Vagina (tissue), 2 donors: ENCODE data around the gene NLRP7. TPM values are rescaled to one million over a fixed set of nuclear protein-coding genes. Genes with fewer than 3 reads are reported as not detected.

Experiments used
- DNase-seq, 2 donors: peaks; one replicate each; pipeline ENCODE4 v3.0.0-alpha.2; 2017; ENCODE audit errors: extremely low spot score in 2 of 2
- H3K27ac ChIP-seq: fragments of 200-600 bp; sonication (generic); one replicate; pipeline ENCODE4 v1.5.1; 2019
- H3K27me3 ChIP-seq: fragments of 200-600 bp; sonication (generic); one replicate; pipeline ENCODE4 v1.5.1; 2019
- H3K36me3 ChIP-seq, 2 donors: fragments of 200-600 bp; sonication (generic); one replicate each; pipeline ENCODE4 v1.5.1; 2017 to 2019
- H3K4me1 ChIP-seq: fragments of 200-600 bp; sonication (generic); one replicate; pipeline ENCODE4 v1.5.1; 2019
- H3K4me3 ChIP-seq, 2 donors: fragments of 200-600 bp; sonication (generic); 1 replicate in 1 of 2; 2 replicates in 1 of 2; pipeline ENCODE4 v1.5.1; 2016 to 2019
- H3K9me3 ChIP-seq: fragments of 200-600 bp; sonication (generic); one replicate; pipeline ENCODE4 v1.5.1; 2019
- POLR2A ChIP-seq, 2 donors: fragments of 450-650 bp; IDR thresholded peaks; one replicate each; pipeline ENCODE4 v1.6.1; 2017; ENCODE audit warnings: antibody characterized with exemption in 2 of 2, mild to moderate bottlenecking in 2 of 2, moderate library complexity in 2 of 2
- POLR2AphosphoS5 ChIP-seq, 2 donors: sonication (generic); formaldehyde crosslinking; IDR thresholded peaks; one replicate each; pipeline ENCODE4 v1.9.0; 2017; ENCODE audit warnings: antibody characterized with exemption in 2 of 2, mild to moderate bottlenecking in 2 of 2, low read depth in 1 of 2; ENCODE audit not compliant: insufficient read depth in 1 of 2
- intact Hi-C: fragments of 100-400 bp; cut with DNase I; formaldehyde crosslinking; loops from one replicate; pipeline ENCODE4 v1.15.1; 2023
- total RNA-seq: library from RNA; depleted of rRNA; stranded (reverse); fragments of >200 nt; gene quantifications from one replicate; pipeline ENCODE4 v1.2.3, GENCODE V29; 2016
- TF ChIP-seq, protein P1 (sequence below), 3 experiments: fragments of 450-650 bp in 2 of 3; fragments of 200-600 bp in 1 of 3; sonication (generic) in 1 of 3; IDR thresholded peaks; one replicate each; pipeline ENCODE4 v1.5.1; 2017 to 2019; ENCODE audit warnings: antibody characterized with exemption in 3 of 3, mild to moderate bottlenecking in 2 of 3, moderate library complexity in 2 of 3

The NLRP7 gene
- total RNA-seq, 1 donor from 2014 or later = not detected

DNA sequence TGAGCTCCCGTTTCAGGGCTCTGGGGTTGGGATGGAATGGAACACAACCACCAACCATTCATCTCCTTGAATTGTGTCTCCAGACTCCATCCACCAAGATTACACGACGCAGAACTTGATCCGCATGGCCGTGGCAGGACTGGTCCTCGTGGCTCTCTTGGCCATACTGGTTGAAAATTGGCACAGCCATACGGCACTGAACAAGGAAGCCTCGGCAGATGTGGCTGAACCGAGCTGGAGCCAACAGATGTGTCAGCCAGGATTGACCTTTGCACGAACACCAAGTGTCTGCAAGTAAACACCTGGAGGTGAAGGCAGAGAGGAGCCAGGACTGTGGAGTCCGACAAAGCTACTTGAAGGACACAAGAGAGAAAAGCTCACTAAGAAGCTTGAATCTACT is 57.8 kb downstream of the NLRP7 start:
- intact Hi-C loops = no loop called here
- no peak for DNase-seq
- Histone ChIP-seq H3K9me3 (no peaks in the 10 kb centered on the region), H3K27ac (no peak overlapping the region), H3K4me1 (no peaks in the 10 kb centered on the region), H3K27me3 (no peaks in the 10 kb centered on the region), H3K36me3 (no peaks in the 10 kb centered on the region), H3K4me3 (no peak overlapping the region)
- TF ChIP-seq POLR2AphosphoS5 (IDR thresholded peaks at IDR 0.05; ENCODE audit: insufficient read depth in 1 of 2, low read depth in 1 of 2) (no peak), POLR2A (IDR thresholded peaks at IDR 0.05) (no peak)
- TF ChIP-seq, protein P1, sequence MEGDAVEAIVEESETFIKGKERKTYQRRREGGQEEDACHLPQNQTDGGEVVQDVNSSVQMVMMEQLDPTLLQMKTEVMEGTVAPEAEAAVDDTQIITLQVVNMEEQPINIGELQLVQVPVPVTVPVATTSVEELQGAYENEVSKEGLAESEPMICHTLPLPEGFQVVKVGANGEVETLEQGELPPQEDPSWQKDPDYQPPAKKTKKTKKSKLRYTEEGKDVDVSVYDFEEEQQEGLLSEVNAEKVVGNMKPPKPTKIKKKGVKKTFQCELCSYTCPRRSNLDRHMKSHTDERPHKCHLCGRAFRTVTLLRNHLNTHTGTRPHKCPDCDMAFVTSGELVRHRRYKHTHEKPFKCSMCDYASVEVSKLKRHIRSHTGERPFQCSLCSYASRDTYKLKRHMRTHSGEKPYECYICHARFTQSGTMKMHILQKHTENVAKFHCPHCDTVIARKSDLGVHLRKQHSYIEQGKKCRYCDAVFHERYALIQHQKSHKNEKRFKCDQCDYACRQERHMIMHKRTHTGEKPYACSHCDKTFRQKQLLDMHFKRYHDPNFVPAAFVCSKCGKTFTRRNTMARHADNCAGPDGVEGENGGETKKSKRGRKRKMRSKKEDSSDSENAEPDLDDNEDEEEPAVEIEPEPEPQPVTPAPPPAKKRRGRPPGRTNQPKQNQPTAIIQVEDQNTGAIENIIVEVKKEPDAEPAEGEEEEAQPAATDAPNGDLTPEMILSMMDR (IDR thresholded peaks at IDR 0.05) = no peak

GRCh38 chr19:54888239-54888638 is 59.1 kb downstream of the NLRP7 start:
- no peak for DNase-seq
- TF ChIP-seq POLR2A (IDR thresholded peaks at IDR 0.05) = no peak
- intact Hi-C loops = no loop called here

DNA sequence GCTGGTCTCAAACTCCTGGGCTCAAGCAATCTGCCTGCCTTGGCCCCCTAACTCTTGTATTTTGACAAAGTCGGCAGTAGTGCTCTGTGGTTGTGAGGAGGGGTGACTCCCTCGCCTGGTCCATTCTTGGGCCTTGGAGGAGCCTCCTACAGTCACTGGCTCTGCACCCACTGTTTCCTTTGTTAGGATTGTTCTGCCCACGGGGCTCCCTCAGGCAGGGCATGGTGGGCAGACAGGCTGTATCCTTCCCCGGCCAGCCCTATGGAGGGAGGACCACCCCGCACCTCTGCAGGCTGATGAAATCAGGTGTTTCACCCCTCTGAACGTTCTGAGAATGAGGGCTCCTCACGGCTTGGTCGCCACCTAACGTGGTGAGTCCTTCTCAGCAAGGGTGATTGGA is 64.1 kb downstream of the NLRP7 start:
- DNase-seq = no peak
- H3K9me3 ChIP-seq = no peaks in the 10 kb centered on the region
- H3K27me3 ChIP-seq = no peaks in the 10 kb centered on the region
- H3K4me3 ChIP-seq = no peak overlapping the region
- H3K4me1 ChIP-seq = no peaks in the 10 kb centered on the region
- TF ChIP-seq POLR2AphosphoS5 (IDR thresholded peaks at IDR 0.05; ENCODE audit: insufficient read depth in 1 of 2, low read depth in 1 of 2) (no peak), POLR2A (IDR thresholded peaks at IDR 0.05) (no peak)
- TF ChIP-seq, protein P1 (IDR thresholded peaks at IDR 0.05) = no peak
- intact Hi-C loops = no loop called here
- H3K36me3 ChIP-seq = no peaks in the 10 kb centered on the region
- no peak overlapping the region for H3K27ac ChIP-seq

More at GRCh38 chr19:54888239-54888638, 59.1 kb downstream of the NLRP7 start:
- Histone ChIP-seq H3K27me3 (no peaks in the 10 kb centered on the region), H3K27ac (no peak overlapping the region), H3K4me1 (no peaks in the 10 kb centered on the region), H3K36me3 (no peaks in the 10 kb centered on the region), H3K4me3 (no peak overlapping the region), H3K9me3 (no peaks in the 10 kb centered on the region)

GRCh38 chr19:54882758-54883157 is 64.6 kb downstream of the NLRP7 start:
- Histone ChIP-seq H3K36me3 (no peaks in the 10 kb centered on the region), H3K4me1 (no peaks in the 10 kb centered on the region), H3K9me3 (no peaks in the 10 kb centered on the region), H3K27ac (no peak overlapping the region), H3K27me3 (no peaks in the 10 kb centered on the region), H3K4me3 (no peak overlapping the region)
- DNase-seq = no peak
- intact Hi-C loops = no loop called here
- no peak for TF ChIP-seq POLR2A (IDR thresholded peaks at IDR 0.05)
- TF ChIP-seq, protein P1 (IDR thresholded peaks at IDR 0.05) = no peak

DNA sequence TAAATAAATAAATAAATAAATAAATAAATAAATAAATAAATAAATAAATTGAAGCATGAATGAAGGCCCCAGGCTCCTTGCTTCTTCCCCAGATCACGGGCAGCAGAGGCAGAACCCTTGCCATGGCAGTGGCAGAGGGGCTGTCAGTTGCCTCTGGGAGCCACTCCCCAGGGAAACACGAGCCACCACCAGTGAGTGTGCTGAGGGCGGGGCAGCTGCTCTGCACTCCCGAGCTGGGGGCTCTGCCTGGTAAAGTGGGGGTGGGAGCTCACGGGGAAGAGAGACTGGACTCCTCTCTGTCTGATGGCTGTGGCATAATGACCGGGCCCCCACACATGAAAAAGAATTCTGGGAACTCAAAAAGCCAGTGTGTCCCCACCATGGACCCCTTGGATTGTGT is 65.4 kb downstream of the NLRP7 start:
- DNase-seq = no peak
- no peaks in the 10 kb centered on the region for H3K9me3 ChIP-seq
- intact Hi-C loops = no loop called here
- no peaks in the 10 kb centered on the region for H3K27me3 ChIP-seq
- no peak overlapping the region for H3K4me3 ChIP-seq
- no peak overlapping the region for H3K27ac ChIP-seq
- TF ChIP-seq, protein P1 (IDR thresholded peaks at IDR 0.05) = no peak
- TF ChIP-seq POLR2AphosphoS5 (IDR thresholded peaks at IDR 0.05; ENCODE audit: insufficient read depth in 1 of 2, low read depth in 1 of 2) (no peak), POLR2A (IDR thresholded peaks at IDR 0.05) (no peak)
- no peaks in the 10 kb centered on the region for H3K4me1 ChIP-seq
- H3K36me3 ChIP-seq = no peaks in the 10 kb centered on the region

DNA sequence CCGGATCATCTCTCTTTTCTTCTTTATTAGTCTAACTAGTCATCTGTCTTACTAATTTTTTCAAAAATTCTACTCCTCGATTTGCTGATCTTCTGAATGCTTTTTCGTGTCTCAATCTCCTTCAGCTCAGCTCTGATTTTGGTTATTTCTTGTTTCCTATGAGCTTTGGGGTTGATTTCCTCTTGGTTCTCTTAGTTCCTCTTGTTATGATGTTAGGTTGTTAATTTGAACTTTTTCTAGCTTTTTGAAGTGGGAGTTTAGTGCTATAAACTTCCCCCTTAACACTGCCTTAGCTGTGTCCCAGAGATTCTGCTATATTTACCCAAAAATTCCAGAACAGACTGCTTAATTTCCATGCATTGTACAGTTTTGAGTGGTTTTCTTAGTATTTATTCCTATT is 69.9 kb downstream of the NLRP7 start:
- TF ChIP-seq POLR2AphosphoS5 (IDR thresholded peaks at IDR 0.05; ENCODE audit: insufficient read depth in 1 of 2, low read depth in 1 of 2) (no peak), POLR2A (IDR thresholded peaks at IDR 0.05) (no peak)
- TF ChIP-seq, protein P1 (IDR thresholded peaks at IDR 0.05) = no peak
- no peaks in the 10 kb centered on the region for H3K36me3 ChIP-seq
- H3K4me3 ChIP-seq = no peak overlapping the region
- DNase-seq = no peak
- no peak overlapping the region for H3K27ac ChIP-seq
- no peaks in the 10 kb centered on the region for H3K27me3 ChIP-seq
- H3K4me1 ChIP-seq = no peaks in the 10 kb centered on the region
- no peaks in the 10 kb centered on the region for H3K9me3 ChIP-seq
- intact Hi-C loops = no loop called here
